HEK293 (cell line): Measurements from ENCODE around the gene BAX.
"Not testable (repeated sequence)": the region's sequence is repeated elsewhere in the genome, so short reads cannot be mapped to it uniquely, and the experiment has no call there.

Source experiments
- CTCF ChIA-PET: fragments of 350-600 bp; formaldehyde crosslinking; extraction: SDS; loops from one replicate; lab custom pipeline; 2021; ENCODE audit warnings: antibody characterized with exemption; lab: Yijun Ruan, JAX
- POLR2A ChIA-PET: fragments of 300-600 bp; formaldehyde crosslinking; extraction: SDS; loops from one replicate; lab custom pipeline; 2020; ENCODE audit warnings: antibody characterized with exemption, inconsistent platforms; lab: Yijun Ruan, JAX
- H3K27ac ChIP-seq: fragments of 200-500 bp; sonication (Bioruptor generic); 2 replicates; pipeline ENCODE4 v1.5.1; 2014; ENCODE audit warnings: low read depth, low read length, control low read depth, inconsistent platforms; ENCODE audit errors: extremely low read depth
- H3K36me3 ChIP-seq, 2 experiments: fragments of 200-500 bp in 1 of 2; sonication (Bioruptor generic) in 1 of 2; 1 replicate in 1 of 2; 2 replicates in 1 of 2; pipeline ENCODE4 v1.5.1; 2014 to 2017; ENCODE audit warnings: inconsistent platforms in 2 of 2, low read length in 2 of 2; ENCODE audit not compliant: control insufficient read depth in 2 of 2, insufficient read depth in 1 of 2
- H3K4me1 ChIP-seq: fragments of 200-500 bp; sonication (Bioruptor generic); 2 replicates; pipeline ENCODE4 v1.5.1; 2014; ENCODE audit warnings: mild to moderate bottlenecking, low read length, inconsistent platforms; ENCODE audit not compliant: control insufficient read depth, insufficient read depth
- H3K4me3 ChIP-seq: 2 replicates; pipeline ENCODE4 v1.5.1; 2011; ENCODE audit warnings: low read depth, mild to moderate bottlenecking, control low read depth, low read length, moderate library complexity
- H3K9me3 ChIP-seq: fragments of 200-500 bp; sonication (Bioruptor generic); 2 replicates; pipeline ENCODE4 v1.5.1; 2014; ENCODE audit warnings: low read depth, low read length, inconsistent platforms; ENCODE audit not compliant: control insufficient read depth, insufficient read depth
- REST ChIP-seq: fragments of 450-650 bp; formaldehyde crosslinking; IDR thresholded peaks from 2 replicates; pipeline ENCODE4 v1.5.1; 2016; ENCODE audit warnings: missing biosample characterization, missing genetic modification characterization
- ZNF223 ChIP-seq: fragments of 450-650 bp; formaldehyde crosslinking; IDR thresholded peaks from 2 replicates; pipeline ENCODE4 v1.5.1; 2016; ENCODE audit warnings: missing biosample characterization, missing genetic modification characterization
- ZNF335 ChIP-seq: fragments of 450-650 bp; formaldehyde crosslinking; conservative IDR thresholded peaks from 2 replicates; pipeline ENCODE4 v1.5.1; 2016; ENCODE audit warnings: missing biosample characterization, missing genetic modification characterization
- ZNF394 ChIP-seq: fragments of 450-650 bp; formaldehyde crosslinking; IDR thresholded peaks from 2 replicates; pipeline ENCODE4 v1.5.1; 2016; ENCODE audit warnings: missing biosample characterization, missing genetic modification characterization, mild to moderate bottlenecking, moderate library complexity, borderline replicate concordance
- ZNF404 ChIP-seq: fragments of 450-650 bp; formaldehyde crosslinking; IDR thresholded peaks from 2 replicates; pipeline ENCODE4 v1.5.1; 2017; ENCODE audit warnings: missing biosample characterization, missing genetic modification characterization
- ZNF426 ChIP-seq: fragments of 450-650 bp; formaldehyde crosslinking; IDR thresholded peaks from 2 replicates; pipeline ENCODE4 v1.5.1; 2017; ENCODE audit warnings: missing biosample characterization, missing genetic modification characterization, mild to moderate bottlenecking, inconsistent platforms, moderate library complexity
- ZNF433 ChIP-seq: fragments of 450-650 bp; formaldehyde crosslinking; IDR thresholded peaks from 2 replicates; pipeline ENCODE4 v1.5.1; 2016; ENCODE audit warnings: missing biosample characterization, missing genetic modification characterization, low read depth
- ZNF518A ChIP-seq: fragments of 450-650 bp; formaldehyde crosslinking; conservative IDR thresholded peaks from 2 replicates; pipeline ENCODE4 v1.5.1; 2016; ENCODE audit warnings: low read depth, missing biosample characterization, missing genetic modification characterization
- ZNF555 ChIP-seq: fragments of 450-650 bp; formaldehyde crosslinking; conservative IDR thresholded peaks from 2 replicates; pipeline ENCODE4 v1.5.1; 2017; ENCODE audit warnings: missing biosample characterization, mild to moderate bottlenecking, missing genetic modification characterization, inconsistent platforms
- ZNF558 ChIP-seq: fragments of 450-650 bp; formaldehyde crosslinking; IDR thresholded peaks from 2 replicates; pipeline ENCODE4 v1.5.1; 2016; ENCODE audit warnings: missing biosample characterization, missing genetic modification characterization
- ZNF623 ChIP-seq: fragments of 450-650 bp; formaldehyde crosslinking; IDR thresholded peaks from 2 replicates; pipeline ENCODE4 v1.5.1; 2016; ENCODE audit warnings: missing biosample characterization, missing genetic modification characterization
- ZNF654 ChIP-seq: fragments of 450-650 bp; formaldehyde crosslinking; IDR thresholded peaks from 2 replicates; pipeline ENCODE4 v1.5.1; 2016; ENCODE audit warnings: low read depth, missing biosample characterization, missing genetic modification characterization
- ZNF664 ChIP-seq: fragments of 450-650 bp; formaldehyde crosslinking; IDR thresholded peaks from 2 replicates; pipeline ENCODE4 v1.5.1; 2016; ENCODE audit warnings: missing biosample characterization, missing genetic modification characterization
- ZNF76 ChIP-seq: fragments of 450-650 bp; formaldehyde crosslinking; IDR thresholded peaks from 2 replicates; pipeline ENCODE4; 2016; ENCODE audit warnings: low read depth, missing biosample characterization, missing genetic modification characterization, borderline replicate concordance
- ZNF791 ChIP-seq: fragments of 450-650 bp; formaldehyde crosslinking; IDR thresholded peaks from 2 replicates; pipeline ENCODE4 v1.5.1; 2016; ENCODE audit warnings: missing biosample characterization, missing genetic modification characterization
- ZXDB ChIP-seq: fragments of 450-650 bp; formaldehyde crosslinking; IDR thresholded peaks from 2 replicates; pipeline ENCODE4 v1.5.1; 2016; ENCODE audit warnings: missing biosample characterization, missing genetic modification characterization
- TF ChIP-seq, protein P1 (sequence below): fragments of 450-650 bp; formaldehyde crosslinking; conservative IDR thresholded peaks from 2 replicates; pipeline ENCODE4 v1.5.1; 2016; ENCODE audit warnings: low read depth, missing biosample characterization, missing genetic modification characterization
- TF ChIP-seq, protein P2 (sequence below): fragments of 450-650 bp; formaldehyde crosslinking; IDR thresholded peaks from 2 replicates; pipeline ENCODE4 v1.5.1; 2017; ENCODE audit warnings: missing biosample characterization, missing genetic modification characterization

BAX gene

GRCh38 chr19:48918801-48919247, 35.9 kb upstream of the BAX start:
- peak; percentile 56 for TF ChIP-seq ZNF335
- TF ChIP-seq ZNF76 (tag by site-specific recombination) = peak; percentile 91
- no peak for TF ChIP-seq ZNF426 (tag by site-specific recombination)
- POLR2A ChIA-PET = interaction anchor here (0.7 to 1.1 kb wide), 5 partner anchors 14 to 47 kb away, joined by 3 to 8 read pairs (median 4); partner anchors contain the start of genes DHDH and PPP1R15A
- Histone ChIP-seq H3K36me3 (peaks cover 37 to 55% of the 10 kb centered on the region in 2 experiments; a peak in 2 of 3 replicates), H3K4me1 (no peaks in the 10 kb centered on the region), H3K27ac (no peak overlapping the region), H3K9me3 (no peaks in the 10 kb centered on the region), H3K4me3 (no peak overlapping the region)
- CTCF ChIA-PET = interaction anchor here (0.9 kb wide), 2 partner anchors 14 to 75 kb away, joined by 3 to 4 read pairs; partner anchors contain the start of genes GYS1 and RUVBL2

- CTCF ChIA-PET = interaction anchor here (0.7 to 0.9 kb wide), 2 partner anchors 14 to 74 kb away, joined by 3 to 4 read pairs; partner anchors contain the start of genes GYS1 and RUVBL2
- not testable (repeated sequence) for H3K27ac ChIP-seq, H3K4me3 ChIP-seq, H3K4me1 ChIP-seq, H3K9me3 ChIP-seq
- H3K36me3 ChIP-seq = peaks cover 33 to 53% of the 10 kb centered on the region in 2 experiments; a peak in 2 of 3 replicates
- POLR2A ChIA-PET = interaction anchor here (0.7 to 1.1 kb wide), 4 partner anchors 14 to 47 kb away, joined by 3 to 8 read pairs (median 4); partner anchors contain the start of genes DHDH and PPP1R15A
- TF ChIP-seq, protein P1, sequence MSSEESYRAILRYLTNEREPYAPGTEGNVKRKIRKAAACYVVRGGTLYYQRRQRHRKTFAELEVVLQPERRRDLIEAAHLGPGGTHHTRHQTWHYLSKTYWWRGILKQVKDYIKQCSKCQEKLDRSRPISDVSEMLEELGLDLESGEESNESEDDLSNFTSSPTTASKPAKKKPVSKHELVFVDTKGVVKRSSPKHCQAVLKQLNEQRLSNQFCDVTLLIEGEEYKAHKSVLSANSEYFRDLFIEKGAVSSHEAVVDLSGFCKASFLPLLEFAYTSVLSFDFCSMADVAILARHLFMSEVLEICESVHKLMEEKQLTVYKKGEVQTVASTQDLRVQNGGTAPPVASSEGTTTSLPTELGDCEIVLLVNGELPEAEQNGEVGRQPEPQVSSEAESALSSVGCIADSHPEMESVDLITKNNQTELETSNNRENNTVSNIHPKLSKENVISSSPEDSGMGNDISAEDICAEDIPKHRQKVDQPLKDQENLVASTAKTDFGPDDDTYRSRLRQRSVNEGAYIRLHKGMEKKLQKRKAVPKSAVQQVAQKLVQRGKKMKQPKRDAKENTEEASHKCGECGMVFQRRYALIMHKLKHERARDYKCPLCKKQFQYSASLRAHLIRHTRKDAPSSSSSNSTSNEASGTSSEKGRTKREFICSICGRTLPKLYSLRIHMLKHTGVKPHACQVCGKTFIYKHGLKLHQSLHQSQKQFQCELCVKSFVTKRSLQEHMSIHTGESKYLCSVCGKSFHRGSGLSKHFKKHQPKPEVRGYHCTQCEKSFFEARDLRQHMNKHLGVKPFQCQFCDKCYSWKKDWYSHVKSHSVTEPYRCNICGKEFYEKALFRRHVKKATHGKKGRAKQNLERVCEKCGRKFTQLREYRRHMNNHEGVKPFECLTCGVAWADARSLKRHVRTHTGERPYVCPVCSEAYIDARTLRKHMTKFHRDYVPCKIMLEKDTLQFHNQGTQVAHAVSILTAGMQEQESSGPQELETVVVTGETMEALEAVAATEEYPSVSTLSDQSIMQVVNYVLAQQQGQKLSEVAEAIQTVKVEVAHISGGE (tag by site-specific recombination) = peak; percentile 71
- 0 out of 2 replicates have a peak, but pooled peaks have one; percentile 16 for TF ChIP-seq ZNF223 (tag by site-specific recombination)
- TF ChIP-seq ZNF518A (tag by site-specific recombination) = peak; percentile 79
- peak; percentile 72 for TF ChIP-seq ZNF664
- peak; percentile 15; the same call in 1 of the 2 replicates for TF ChIP-seq ZNF654 (tag by site-specific recombination)
- TF ChIP-seq, protein P2, sequence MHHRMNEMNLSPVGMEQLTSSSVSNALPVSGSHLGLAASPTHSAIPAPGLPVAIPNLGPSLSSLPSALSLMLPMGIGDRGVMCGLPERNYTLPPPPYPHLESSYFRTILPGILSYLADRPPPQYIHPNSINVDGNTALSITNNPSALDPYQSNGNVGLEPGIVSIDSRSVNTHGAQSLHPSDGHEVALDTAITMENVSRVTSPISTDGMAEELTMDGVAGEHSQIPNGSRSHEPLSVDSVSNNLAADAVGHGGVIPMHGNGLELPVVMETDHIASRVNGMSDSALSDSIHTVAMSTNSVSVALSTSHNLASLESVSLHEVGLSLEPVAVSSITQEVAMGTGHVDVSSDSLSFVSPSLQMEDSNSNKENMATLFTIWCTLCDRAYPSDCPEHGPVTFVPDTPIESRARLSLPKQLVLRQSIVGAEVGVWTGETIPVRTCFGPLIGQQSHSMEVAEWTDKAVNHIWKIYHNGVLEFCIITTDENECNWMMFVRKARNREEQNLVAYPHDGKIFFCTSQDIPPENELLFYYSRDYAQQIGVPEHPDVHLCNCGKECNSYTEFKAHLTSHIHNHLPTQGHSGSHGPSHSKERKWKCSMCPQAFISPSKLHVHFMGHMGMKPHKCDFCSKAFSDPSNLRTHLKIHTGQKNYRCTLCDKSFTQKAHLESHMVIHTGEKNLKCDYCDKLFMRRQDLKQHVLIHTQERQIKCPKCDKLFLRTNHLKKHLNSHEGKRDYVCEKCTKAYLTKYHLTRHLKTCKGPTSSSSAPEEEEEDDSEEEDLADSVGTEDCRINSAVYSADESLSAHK (tag by site-specific recombination) = peak; percentile 23; the same call in 1 of the 2 replicates
- peak; percentile 95 for TF ChIP-seq ZNF394
- TF ChIP-seq ZNF623 = peak; percentile 77
- peak; percentile 59 for TF ChIP-seq ZNF555 (tag by site-specific recombination)
- TF ChIP-seq ZNF426 (tag by site-specific recombination) = peak; percentile 74
- peak; percentile 39; the same call in 1 of the 2 replicates for TF ChIP-seq ZXDB (tag by site-specific recombination)
- TF ChIP-seq REST (tag by site-specific recombination) = peak; percentile 65; the same call in 1 of the 2 replicates
- TF ChIP-seq ZNF558 (tag by site-specific recombination) = 0 out of 2 replicates have a peak, but pooled peaks have one; percentile 59
- TF ChIP-seq ZNF791 (tag by site-specific recombination) = peak; percentile 64; the same call in 1 of the 2 replicates
- TF ChIP-seq ZNF433 = peak; percentile 69; the same call in 1 of the 2 replicates
- TF ChIP-seq ZNF404 (tag by site-specific recombination) = peak; percentile 57; the same call in 1 of the 2 replicates
Measured at GRCh38 chr19:48919271-48919670, 35.4 kb upstream of the BAX start.
